Keratinocyte (primary cell): ENCODE results near the gene PRPF8. TPM values are rescaled to one million over a fixed set of nuclear protein-coding genes. Genes with fewer than 3 reads are reported as not detected.

Experiments used
- DNase-seq: peaks from one replicate; pipeline ENCODE4 v3.0.0-alpha.2; 2011; ENCODE audit warnings: low read depth, missing footprints, low spot score
- FAIRE-seq: peaks from 2 replicates; lab custom pipeline; 2011; peaks lifted over from hg19 to GRCh38; lab: Jason Lieb, UNC
- H2AFZ ChIP-seq: 2 replicates; pipeline ENCODE4 v1.6.0; 2012; ENCODE audit warnings: low read length, control low read depth, inconsistent platforms; ENCODE audit not compliant: control insufficient read depth
- H3K27ac ChIP-seq: 2 replicates; pipeline ENCODE4 v1.5.1; 2011; ENCODE audit warnings: low read length; ENCODE audit not compliant: control insufficient read depth, insufficient read depth
- H3K27me3 ChIP-seq: 3 replicates; pipeline ENCODE4 v1.6.0; 2011; ENCODE audit warnings: low read length; ENCODE audit not compliant: control insufficient read depth, insufficient read depth; ENCODE audit errors: extremely low read depth
- H3K36me3 ChIP-seq, 2 experiments: 2 replicates in 1 of 2; 3 replicates in 1 of 2; pipeline ENCODE4 v1.5.1; 2011; ENCODE audit warnings: low read length in 2 of 2, mild to moderate bottlenecking in 1 of 2; ENCODE audit not compliant: control insufficient read depth in 2 of 2, insufficient read depth in 2 of 2; ENCODE audit errors: extremely low read depth in 1 of 2
- H3K4me1 ChIP-seq: 3 replicates; pipeline ENCODE4 v1.5.1; 2011; ENCODE audit warnings: low read length; ENCODE audit not compliant: control insufficient read depth, insufficient read depth; ENCODE audit errors: extremely low read depth
- H3K4me2 ChIP-seq: 3 replicates; pipeline ENCODE4 v1.6.0; 2011; ENCODE audit warnings: low read depth, low read length; ENCODE audit not compliant: control insufficient read depth, insufficient read depth; ENCODE audit errors: extremely low read depth
- H3K4me3 ChIP-seq, 3 experiments: fragments of 200-600 bp in 1 of 3; sonication (generic) in 1 of 3; 2 replicates in 2 of 3; 3 replicates in 1 of 3; pipeline ENCODE4 v1.5.1; 2011 to 2016; ENCODE audit warnings: low read length in 3 of 3, mild to moderate bottlenecking in 3 of 3, control low read depth in 2 of 3, inconsistent platforms in 1 of 3, low read depth in 1 of 3, mixed read lengths in 1 of 3, mixed run types in 1 of 3, moderate library complexity in 1 of 3; ENCODE audit not compliant: control insufficient read depth in 2 of 3, insufficient read depth in 2 of 3; ENCODE audit errors: extremely low read depth in 1 of 3
- H3K79me2 ChIP-seq: 2 replicates; pipeline ENCODE4 v1.6.0; 2012; ENCODE audit warnings: low read length; ENCODE audit not compliant: control insufficient read depth, insufficient read depth
- H3K9ac ChIP-seq: 3 replicates; pipeline ENCODE4 v1.6.0; 2011; ENCODE audit warnings: low read length; ENCODE audit not compliant: control insufficient read depth, insufficient read depth; ENCODE audit errors: extremely low read depth
- H3K9me1 ChIP-seq: 3 replicates; pipeline ENCODE4 v1.6.0; 2011; ENCODE audit warnings: low read length; ENCODE audit not compliant: control insufficient read depth, insufficient read depth; ENCODE audit errors: extremely low read depth
- H3K9me3 ChIP-seq: 2 replicates; pipeline ENCODE4 v1.5.1; 2012; ENCODE audit warnings: low read depth, low read length; ENCODE audit not compliant: control insufficient read depth
- H4K20me1 ChIP-seq: 3 replicates; pipeline ENCODE4 v1.6.0; 2011; ENCODE audit warnings: low read length; ENCODE audit not compliant: control insufficient read depth, insufficient read depth; ENCODE audit errors: extremely low read depth
- CTCF ChIP-seq, 3 experiments: IDR thresholded peaks in 1 of 3; conservative IDR thresholded peaks in 1 of 3; optimal IDR thresholded peaks in 1 of 3; 2 replicates in 2 of 3; 3 replicates in 1 of 3; pipeline versions ENCODE3 to v1.5.1; 2011; ENCODE audit warnings: low read length in 3 of 3, mild to moderate bottlenecking in 3 of 3, moderate library complexity in 2 of 3, control low read depth in 1 of 3, inconsistent platforms in 1 of 3; ENCODE audit not compliant: insufficient read depth in 2 of 3; ENCODE audit errors: extremely low read depth in 1 of 3
- EZH2 ChIP-seq: IDR thresholded peaks from one replicate; pipeline ENCODE4 v1.6.1; 2012; ENCODE audit warnings: inconsistent platforms, mild to moderate bottlenecking, low read length, moderate library complexity
- dilution Hi-C: fragments of 300-500 bp; cut with MboI; formaldehyde crosslinking; loops from one replicate; pipeline ENCODE4 v1.7.0; 2020; ENCODE audit warnings: low sequenced_read_pairs; ENCODE audit not compliant: extremely low pct_ligation_motif_present
- polyA plus RNA-seq, 5 experiments: library from polyadenylated mRNA; depleted of rRNA in 3 of 5; stranded (reverse) in 3 of 5; stranded (forward) in 1 of 5; unstranded in 1 of 5; fragments of >200 nt; gene quantifications; 1 replicate in 1 of 5; 2 replicates in 3 of 5; 3 replicates in 1 of 5; pipeline versions ENCODE4 v1.2.1 to v1.2.3, GENCODE V29; 2011 to 2012; ENCODE audit warnings: missing spikeins in 2 of 5, low read depth in 1 of 5, low replicate concordance in 1 of 5

PRPF8 gene
- polyA plus RNA-seq, 1 donor (not counting 4 experiments of a cell fraction or from before 2014, with no cell fraction given) = 97.5 TPM

- DNase-seq (no peak), FAIRE-seq (no peak)
- TF ChIP-seq CTCF (optimal IDR thresholded peaks at IDR 0.05 in 1 of 3, IDR thresholded peaks at IDR 0.05 in 1 of 3, conservative IDR thresholded peaks at IDR 0.05 in 1 of 3; ENCODE audit: extremely low read depth in 1 of 3, insufficient read depth in 2 of 3, low read length in 3 of 3) (no peak), EZH2 (no peak)
- Histone ChIP-seq H3K4me3 (peak overlapping the region; percentile 85 to 95 (median 89)), H3K4me1 (peaks cover 11% of the 10 kb centered on the region), H4K20me1 (peaks cover 13% of the 10 kb centered on the region), H3K4me2 (peak overlapping the region; percentile 94), H3K9me3 (no peaks in the 10 kb centered on the region), H3K9ac (peak overlapping the region; percentile 88), H3K27ac (peak overlapping the region; percentile 81), H2AFZ (no peak overlapping the region), H3K27me3 (no peaks in the 10 kb centered on the region), H3K79me2 (peaks cover 37% of the 10 kb centered on the region), H3K36me3 (peaks cover 30 to 43% of the 10 kb centered on the region in 2 experiments), H3K9me1 (peaks cover 2% of the 10 kb centered on the region)
- dilution Hi-C loops = no loop called here
These were observed 1.2 kb downstream of the PRPF8 start for GRCh38 chr17:1683459-1683858.

- FAIRE-seq = no peak
These were observed 8.3 kb downstream of the PRPF8 start for GRCh38 chr17:1676401-1676800.

More at GRCh38 chr17:1676401-1676800, 8.3 kb downstream of the PRPF8 start:
- Histone ChIP-seq H3K27me3 (no peaks in the 10 kb centered on the region), H3K27ac (no peak overlapping the region), H2AFZ (no peak overlapping the region), H3K36me3 (peaks cover 66 to 73% of the 10 kb centered on the region in 2 experiments), H4K20me1 (no peaks in the 10 kb centered on the region), H3K4me2 (no peak overlapping the region), H3K9me1 (no peaks in the 10 kb centered on the region), H3K9me3 (no peaks in the 10 kb centered on the region), H3K79me2 (peaks cover 8% of the 10 kb centered on the region), H3K9ac (no peak overlapping the region), H3K4me1 (no peaks in the 10 kb centered on the region), H3K4me3 (no peak overlapping the region)
- dilution Hi-C loops = no loop called here
- no peak for TF ChIP-seq EZH2
- TF ChIP-seq CTCF (optimal IDR thresholded peaks at IDR 0.05 in 1 of 3, IDR thresholded peaks at IDR 0.05 in 1 of 3, conservative IDR thresholded peaks at IDR 0.05 in 1 of 3; ENCODE audit: extremely low read depth in 1 of 3, insufficient read depth in 2 of 3, low read length in 3 of 3) = no peak
- DNase-seq = no peak
